Hypothalamus (tissue), 51 donors: ENCODE data around the gene SMAD4.
"Not testable (repeated sequence)": the region's sequence is repeated elsewhere in the genome, so short reads cannot be mapped to it uniquely, and the experiment has no call there.

Experiments
- DNase-seq, 51 donors: peaks; one replicate each; lab custom pipeline; 2025; lab: John Stamatoyannopoulos, UW

SMAD4 gene

GRCh38 chr18:51029694-51030536 lies at the start of gene SMAD4:
Gene SMAD4, plus strand, starts transcription at chr18:51030213. Its CDS starts 16,834 bp downstream, at chr18:51047047.
- DNase-seq, result peak; percentile 78 to 99 (median 95)

DNA sequence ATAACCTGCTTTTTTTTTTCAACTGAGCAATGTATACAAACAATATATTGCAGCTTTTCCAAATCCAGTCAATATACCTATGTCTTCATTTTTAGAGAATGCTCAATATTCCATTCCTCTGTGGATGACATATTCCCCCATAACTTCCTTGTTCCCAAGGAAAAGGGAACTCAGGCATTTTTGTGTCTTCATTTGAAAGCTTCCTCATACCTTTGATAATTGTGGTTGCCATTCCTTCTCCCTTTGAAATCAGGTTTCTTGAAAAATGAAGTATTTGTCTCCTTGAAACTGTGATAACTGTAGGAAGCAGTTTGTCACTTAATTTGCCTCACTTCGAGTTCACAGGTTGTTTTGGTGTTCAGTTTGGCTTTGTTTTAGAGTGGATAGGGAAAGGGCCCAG lies 48.6 kb upstream of the SMAD4 start:
- DNase-seq, result no peak

DNA sequence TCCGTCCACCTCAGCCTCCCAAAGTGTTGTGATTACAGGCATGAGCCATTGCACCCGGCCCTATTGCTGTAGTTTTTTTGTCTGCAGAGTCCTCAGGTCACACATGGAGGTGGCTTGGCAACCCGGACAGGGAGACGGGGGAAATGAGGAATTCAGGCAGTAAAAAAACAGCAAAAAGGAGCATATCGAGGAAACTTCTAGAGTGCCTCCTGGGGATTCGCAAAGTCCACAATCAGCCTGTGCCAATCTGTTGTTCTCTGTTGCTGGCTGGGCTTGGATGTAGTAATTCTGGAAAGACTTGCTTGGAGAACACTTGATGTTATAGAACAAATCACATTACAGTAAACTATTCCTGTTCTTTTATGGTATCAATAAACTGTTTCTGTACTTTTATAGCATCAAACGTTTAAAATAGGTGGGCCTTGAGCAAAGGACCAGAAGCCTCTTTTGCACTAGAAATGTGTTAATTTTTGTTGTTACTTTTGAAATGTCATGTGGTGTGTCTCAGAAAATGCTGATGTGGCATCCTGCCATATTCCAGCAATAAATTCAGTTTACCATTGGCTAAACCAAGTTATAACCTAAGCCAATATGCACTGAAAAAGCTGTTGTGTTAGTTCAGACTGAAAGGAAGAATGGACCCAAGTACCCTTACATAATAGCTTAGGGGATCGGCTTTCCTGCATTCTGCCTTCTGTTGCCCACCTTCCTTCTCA lies 47.8 kb upstream of the SMAD4 start:
- DNase-seq, result no peak

DNA sequence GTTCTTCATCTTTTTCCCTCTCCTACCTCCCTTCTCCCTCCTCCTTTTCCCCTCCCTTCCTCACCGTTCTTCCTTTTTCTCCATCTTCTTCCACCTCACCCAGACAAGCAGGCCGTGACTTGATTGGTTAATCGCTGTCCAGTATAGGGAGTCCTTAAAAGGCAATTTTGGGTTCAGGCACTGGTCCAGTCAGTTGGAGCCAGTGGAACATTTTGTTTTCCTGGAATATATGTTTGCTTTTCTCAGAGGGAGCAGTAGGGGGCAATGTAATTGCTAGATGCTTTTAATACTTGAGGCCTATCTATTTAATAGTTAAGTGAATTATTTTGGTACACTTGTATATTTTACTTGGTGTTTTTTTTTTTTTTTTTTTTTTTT lies 47.2 kb upstream of the SMAD4 start:
- DNase-seq, result no peak

DNA sequence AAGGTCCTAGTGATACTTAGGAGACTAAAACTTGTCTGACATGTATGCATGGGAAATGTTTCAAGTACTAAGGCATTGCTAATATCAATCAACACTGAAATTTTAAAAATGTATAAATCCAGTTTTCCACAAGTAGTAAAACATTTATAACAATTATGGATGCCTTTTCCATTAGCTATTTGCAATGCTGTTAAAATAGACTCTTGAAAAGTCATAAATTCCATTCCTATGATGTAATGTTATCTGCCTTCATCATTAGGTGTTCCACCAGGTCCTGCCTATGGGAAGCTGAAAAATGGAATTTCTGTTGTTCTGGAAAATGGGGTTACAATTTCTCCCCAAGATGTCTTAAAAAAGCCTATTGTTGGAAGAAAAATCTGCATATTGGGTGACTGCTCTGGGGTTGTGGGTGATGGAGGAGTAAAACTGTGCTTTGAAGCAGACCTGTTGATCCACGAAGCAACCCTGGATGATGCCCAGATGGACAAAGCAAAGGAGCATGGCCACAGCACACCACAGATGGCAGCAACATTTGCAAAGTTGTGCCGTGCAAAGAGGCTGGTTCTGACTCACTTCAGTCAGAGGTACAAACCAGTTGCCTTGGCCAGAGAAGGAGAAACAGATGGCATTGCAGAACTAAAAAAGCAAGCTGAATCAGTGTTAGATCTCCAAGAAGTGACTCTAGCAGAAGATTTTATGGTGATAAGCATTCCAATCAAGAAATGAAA lies 43.5 kb upstream of the SMAD4 start:
- peak in 1 of 51 donors; percentile 27 for DNase-seq

DNA sequence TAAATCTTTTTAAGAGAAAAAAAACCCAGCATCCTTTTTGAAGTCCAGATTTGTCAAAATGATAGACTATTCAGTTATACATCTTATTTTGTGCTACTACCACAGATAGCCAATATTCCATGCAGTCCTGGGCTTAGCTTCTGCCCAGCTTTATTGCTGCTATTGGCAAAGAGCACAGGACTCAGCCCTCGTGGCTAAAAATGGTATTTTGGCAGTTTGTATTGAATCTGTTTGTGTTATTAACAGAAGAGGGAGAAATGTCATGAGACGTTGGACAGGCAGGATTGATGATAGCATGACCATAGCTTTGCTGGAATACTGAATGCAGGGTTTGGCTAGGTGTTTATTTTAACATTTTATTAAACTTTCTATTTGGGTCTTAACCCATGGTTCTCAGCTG lies 42.8 kb upstream of the SMAD4 start:
- no peak for DNase-seq

GRCh38 chr18:50989711-50990110 lies 40.3 kb upstream of the SMAD4 start:
- DNase-seq, result no peak

- DNase-seq, result no peak
Observed at GRCh38 chr18:50992351-50992762, 37.7 kb upstream of the SMAD4 start.

DNA sequence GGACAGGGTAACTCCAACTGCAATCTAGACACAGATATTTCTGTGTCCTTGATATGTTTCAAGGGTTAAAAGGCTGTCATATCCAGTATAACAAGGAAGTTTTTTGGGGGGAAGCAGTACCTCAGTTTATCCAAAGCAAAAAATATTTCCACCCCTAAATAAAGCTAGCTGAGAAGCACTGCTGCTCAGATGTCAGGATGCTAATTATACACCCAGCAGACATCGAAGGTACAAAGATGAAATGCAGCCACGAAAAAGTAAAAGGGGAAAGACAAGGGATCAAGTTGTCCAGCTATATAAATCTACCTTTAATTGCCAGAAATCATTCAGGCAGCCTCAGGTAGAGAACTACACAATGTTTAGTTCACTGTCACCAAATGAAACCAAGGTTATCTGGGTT lies 36.0 kb upstream of the SMAD4 start:
- DNase-seq, result no peak

DNA sequence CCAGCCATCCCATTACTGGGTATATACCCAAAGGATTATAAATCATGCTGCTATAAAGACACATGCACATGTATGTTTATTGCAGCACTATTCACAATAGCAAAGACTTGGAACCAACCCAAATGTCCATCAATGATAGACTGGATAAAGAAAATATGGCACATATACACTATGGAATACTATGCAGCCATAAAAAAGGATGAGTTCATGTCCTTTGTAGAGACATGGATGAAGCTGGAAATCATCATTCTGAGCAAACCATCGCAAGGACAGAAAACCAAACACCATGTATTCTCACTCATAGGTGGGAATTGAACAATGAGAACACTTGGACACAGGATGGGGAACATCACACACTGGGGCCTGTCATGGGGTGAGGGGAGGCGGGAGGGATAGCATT lies 26.8 kb upstream of the SMAD4 start:
- not testable (repeated sequence) for DNase-seq

GRCh38 chr18:51006061-51006818 lies 23.8 kb upstream of the SMAD4 start:
- no peak for DNase-seq

GRCh38 chr18:51006948-51007789 lies 22.8 kb upstream of the SMAD4 start:
- DNase-seq, result no peak

DNA sequence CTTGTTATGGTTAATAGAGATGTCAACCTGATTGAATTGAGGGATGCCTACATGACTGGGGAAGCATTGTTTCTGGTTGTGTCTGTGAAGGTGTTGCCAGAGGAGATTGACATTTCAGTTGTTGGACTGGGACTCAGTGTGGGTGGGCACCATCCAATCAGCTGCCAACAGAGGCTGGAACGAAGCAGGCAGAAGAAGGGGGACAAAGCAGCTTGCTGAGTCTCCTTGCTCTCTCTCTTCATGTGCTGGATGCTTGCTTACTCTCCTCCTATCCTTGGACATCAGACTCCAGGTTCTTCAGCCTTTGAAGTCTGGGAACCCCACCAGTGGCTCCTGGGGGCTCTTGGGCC lies 22.2 kb upstream of the SMAD4 start:
- DNase-seq, result no peak

- no peak for DNase-seq
Observed at GRCh38 chr18:51009072-51009471, 20.9 kb upstream of the SMAD4 start.

DNA sequence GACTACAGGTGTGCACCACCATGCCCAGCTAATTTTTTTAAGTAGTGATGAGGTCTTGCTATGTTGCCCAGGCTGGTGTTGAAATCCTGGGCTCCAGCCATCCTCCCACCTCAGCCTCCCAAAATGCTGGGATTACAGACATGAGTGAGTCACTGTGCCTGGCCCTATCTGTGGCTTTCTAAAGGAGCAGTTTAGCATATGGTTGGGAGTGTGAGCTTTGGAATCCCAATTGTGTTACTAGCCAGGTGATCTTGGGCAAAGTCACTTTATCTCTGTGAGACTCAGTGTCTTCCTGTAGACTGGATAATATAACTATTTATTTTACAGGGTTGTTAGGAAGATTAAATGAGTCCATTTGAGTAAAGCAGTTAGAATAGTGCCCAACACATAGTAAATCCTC lies 19.8 kb upstream of the SMAD4 start:
- DNase-seq, result no peak

DNA sequence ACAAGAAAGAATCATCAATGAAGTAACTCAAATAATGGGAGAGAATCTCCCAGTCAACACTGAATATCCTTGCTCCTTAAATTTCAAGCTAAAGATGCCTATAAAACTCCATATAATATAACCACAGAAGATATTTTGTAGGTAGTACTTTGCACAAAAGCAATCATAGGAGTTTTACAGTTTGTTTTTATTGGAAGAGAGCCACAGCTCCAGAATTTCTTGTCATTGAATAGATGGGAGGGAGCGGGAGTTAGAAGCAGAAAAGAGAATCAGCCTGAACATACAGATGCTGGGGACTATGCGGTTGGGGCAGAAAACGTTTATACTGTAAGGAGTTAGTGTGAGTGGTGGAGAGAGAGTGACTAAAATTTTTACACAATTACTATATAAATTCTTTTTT lies 18.3 kb upstream of the SMAD4 start:
- no peak for DNase-seq

DNA sequence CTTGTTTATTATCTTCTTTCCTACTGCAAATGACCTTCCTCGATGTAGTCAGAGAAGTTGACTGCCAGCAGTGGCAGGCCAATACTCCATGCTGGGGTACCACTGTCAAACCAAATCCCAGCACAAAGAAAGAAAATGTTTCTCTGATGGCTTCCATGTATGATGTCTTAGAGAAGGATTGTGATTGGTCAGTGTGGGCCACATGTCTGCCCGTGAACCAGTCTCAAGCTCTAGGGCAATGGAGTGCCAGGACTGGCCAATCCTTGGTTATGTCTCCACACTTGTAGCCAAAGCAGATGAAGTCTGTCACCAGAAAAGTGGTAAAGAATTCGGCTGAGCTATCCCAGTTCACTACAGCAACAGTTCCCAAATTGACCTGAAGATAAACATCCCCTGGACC lies 17.6 kb upstream of the SMAD4 start:
- no peak for DNase-seq

DNA sequence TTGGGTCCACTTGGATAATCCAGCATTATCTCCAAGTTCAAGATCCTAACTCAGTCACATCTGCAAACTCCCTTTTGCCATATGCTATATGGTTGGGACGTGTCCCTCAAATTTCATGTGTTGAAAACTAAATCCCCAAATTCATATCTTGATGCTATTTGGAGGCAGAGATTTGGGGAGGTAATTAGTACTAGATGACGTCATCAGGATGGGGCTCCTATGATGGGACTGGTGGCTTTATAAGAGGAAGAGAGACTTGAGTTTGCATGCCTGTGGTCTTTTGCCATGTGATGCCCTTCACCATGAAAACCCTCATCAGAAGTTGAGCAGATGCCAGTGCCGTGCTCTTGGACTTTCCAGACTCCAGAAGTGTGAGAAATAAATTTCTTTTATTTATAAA lies 16.8 kb upstream of the SMAD4 start:
- DNase-seq, result no peak

GRCh38 chr18:51017140-51017879 lies 12.7 kb upstream of the SMAD4 start:
- DNase-seq, result peak in 10 of 51 donors; percentile 3 to 42 (median 26)
